Smooth muscle cell (in vitro differentiated cells): ENCODE results near the gene RP9. TPM values are rescaled to one million over a fixed set of nuclear protein-coding genes. Genes with fewer than 3 reads are reported as not detected.

Source experiments
- DNase-seq: peaks from one replicate; lab custom pipeline; 2025; ENCODE audit not compliant: unreplicated experiment; lab: John Stamatoyannopoulos, UW
- H2AFZ ChIP-seq: fragments of 200-600 bp; sonication (generic); 2 replicates; pipeline ENCODE4 v1.6.0; 2016; ENCODE audit warnings: antibody characterized with exemption, low read depth, mild to moderate bottlenecking
- H3F3A ChIP-seq: fragments of 200-600 bp; sonication (generic); 2 replicates; pipeline ENCODE4 v1.6.0; 2017; ENCODE audit warnings: antibody characterized with exemption, low read depth
- H3K27ac ChIP-seq: fragments of 200-600 bp; sonication (generic); 2 replicates; pipeline ENCODE4 v1.5.1; 2016; ENCODE audit warnings: low read depth, mild to moderate bottlenecking
- H3K27me3 ChIP-seq: fragments of 200-600 bp; sonication (generic); 2 replicates; pipeline ENCODE4 v1.6.1; 2016; ENCODE audit warnings: low read depth, mild to moderate bottlenecking
- H3K36me3 ChIP-seq: fragments of 200-600 bp; sonication (generic); 2 replicates; pipeline ENCODE4 v1.5.1; 2016; ENCODE audit warnings: low read depth
- H3K4me1 ChIP-seq: fragments of 200-600 bp; sonication (generic); 2 replicates; pipeline ENCODE4 v1.5.1; 2016; ENCODE audit warnings: low read depth
- H3K4me2 ChIP-seq: fragments of 200-600 bp; sonication (generic); 2 replicates; pipeline ENCODE4 v1.6.0; 2016; ENCODE audit warnings: mild to moderate bottlenecking
- H3K4me3 ChIP-seq: fragments of 200-600 bp; sonication (generic); 2 replicates; pipeline ENCODE4 v1.5.1; 2016; ENCODE audit warnings: mild to moderate bottlenecking
- H3K79me2 ChIP-seq: fragments of 200-600 bp; sonication (generic); 2 replicates; pipeline ENCODE4 v1.6.0; 2016; ENCODE audit warnings: low read depth, mild to moderate bottlenecking
- H3K9ac ChIP-seq: fragments of 200-600 bp; sonication (generic); 2 replicates; pipeline ENCODE4 v1.6.0; 2016; ENCODE audit warnings: low read depth
- H3K9me3 ChIP-seq: fragments of 200-600 bp; sonication (generic); replicated peaks from 2 replicates; pipeline ENCODE4 v1.5.1; 2016; ENCODE audit warnings: low read depth
- H4K20me1 ChIP-seq: fragments of 200-600 bp; sonication (generic); 2 replicates; pipeline ENCODE4 v1.6.0; 2016; ENCODE audit warnings: low read depth
- WGBS: methylation state at CpG from one replicate; pipeline ENCODE4 v1.1.7; 2016; ENCODE audit warnings: low lambda C conversion rate; 5-methylcytosine and 5-hydroxymethylcytosine counted together
- polyA plus RNA-seq: library from polyadenylated mRNA; unstranded; fragments of >200 nt; fragmentation: Nextera tagmentation; extraction: Ambion mirVana; gene quantifications from 2 replicates; pipeline ENCODE4 v1.2.1, GENCODE V29; 2016
- total RNA-seq: library from RNA; depleted of rRNA; stranded (reverse); fragments of >200 nt; gene quantifications from 2 replicates; pipeline ENCODE4 v1.2.3, GENCODE V29; 2014
- TF ChIP-seq, protein P1 (sequence below): fragments of 200-600 bp; sonication (generic); IDR thresholded peaks from 2 replicates; pipeline ENCODE4 v1.5.1; 2017; ENCODE audit warnings: borderline replicate concordance, mild to moderate bottlenecking, antibody characterized with exemption; ENCODE audit not compliant: insufficient read depth, poor library complexity, severe bottlenecking

Gene RP9
- total and polyA plus RNA-seq, 2 experiments from 2014 or later = 15.3 to 28.3 TPM

DNA sequence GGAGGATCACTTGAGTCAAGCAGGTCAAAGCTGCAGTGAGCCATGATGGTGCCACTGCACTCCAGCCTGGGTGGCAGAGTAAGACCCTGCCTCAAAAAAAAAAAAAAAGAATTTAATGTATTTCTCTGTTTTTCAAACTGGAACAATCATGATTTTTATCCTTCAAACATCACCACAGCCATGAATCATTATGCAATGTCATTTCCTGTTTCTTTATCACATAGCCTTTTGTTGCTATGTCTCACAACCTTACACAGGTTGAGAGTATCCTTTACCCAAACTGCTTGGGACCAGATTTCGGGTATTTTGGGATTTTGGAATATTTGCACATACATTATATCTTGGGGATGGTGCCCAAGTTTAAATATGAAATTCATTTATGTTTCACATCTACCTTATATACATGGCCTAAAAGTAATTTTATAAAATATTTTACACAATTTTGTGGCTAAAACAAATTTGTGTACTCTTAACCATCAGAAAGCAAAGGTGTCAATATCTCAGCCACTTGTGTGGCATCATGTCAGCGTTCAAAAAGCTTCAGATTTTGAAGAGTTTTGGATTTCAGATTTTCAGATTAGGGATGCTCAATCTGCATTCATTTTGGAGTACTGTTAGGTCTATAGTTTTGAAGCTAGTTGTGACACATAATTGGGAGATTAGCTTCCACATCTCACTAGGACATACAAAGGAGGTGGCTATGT lies 54.8 kb downstream of the RP9 start:
- H3K9me3 ChIP-seq = no peaks in the 10 kb centered on the region
- no peaks in the 10 kb centered on the region for H3K36me3 ChIP-seq
- WGBS = 96% methylated on average over 2 of the region's 2 CpGs
- DNase-seq = no peak
- no peaks in the 10 kb centered on the region for H3F3A ChIP-seq
- H3K4me2 ChIP-seq = no peak overlapping the region
- H2AFZ ChIP-seq = no peak overlapping the region
- H4K20me1 ChIP-seq = peaks cover 45% of the 10 kb centered on the region
- no peak overlapping the region for H3K27ac ChIP-seq
- peaks cover 84% of the 10 kb centered on the region for H3K79me2 ChIP-seq
- H3K9ac ChIP-seq = no peak overlapping the region
- H3K4me1 ChIP-seq = no peaks in the 10 kb centered on the region
- TF ChIP-seq, protein P1, sequence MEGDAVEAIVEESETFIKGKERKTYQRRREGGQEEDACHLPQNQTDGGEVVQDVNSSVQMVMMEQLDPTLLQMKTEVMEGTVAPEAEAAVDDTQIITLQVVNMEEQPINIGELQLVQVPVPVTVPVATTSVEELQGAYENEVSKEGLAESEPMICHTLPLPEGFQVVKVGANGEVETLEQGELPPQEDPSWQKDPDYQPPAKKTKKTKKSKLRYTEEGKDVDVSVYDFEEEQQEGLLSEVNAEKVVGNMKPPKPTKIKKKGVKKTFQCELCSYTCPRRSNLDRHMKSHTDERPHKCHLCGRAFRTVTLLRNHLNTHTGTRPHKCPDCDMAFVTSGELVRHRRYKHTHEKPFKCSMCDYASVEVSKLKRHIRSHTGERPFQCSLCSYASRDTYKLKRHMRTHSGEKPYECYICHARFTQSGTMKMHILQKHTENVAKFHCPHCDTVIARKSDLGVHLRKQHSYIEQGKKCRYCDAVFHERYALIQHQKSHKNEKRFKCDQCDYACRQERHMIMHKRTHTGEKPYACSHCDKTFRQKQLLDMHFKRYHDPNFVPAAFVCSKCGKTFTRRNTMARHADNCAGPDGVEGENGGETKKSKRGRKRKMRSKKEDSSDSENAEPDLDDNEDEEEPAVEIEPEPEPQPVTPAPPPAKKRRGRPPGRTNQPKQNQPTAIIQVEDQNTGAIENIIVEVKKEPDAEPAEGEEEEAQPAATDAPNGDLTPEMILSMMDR = no peak
- H3K4me3 ChIP-seq = no peak overlapping the region
- no peaks in the 10 kb centered on the region for H3K27me3 ChIP-seq

DNA sequence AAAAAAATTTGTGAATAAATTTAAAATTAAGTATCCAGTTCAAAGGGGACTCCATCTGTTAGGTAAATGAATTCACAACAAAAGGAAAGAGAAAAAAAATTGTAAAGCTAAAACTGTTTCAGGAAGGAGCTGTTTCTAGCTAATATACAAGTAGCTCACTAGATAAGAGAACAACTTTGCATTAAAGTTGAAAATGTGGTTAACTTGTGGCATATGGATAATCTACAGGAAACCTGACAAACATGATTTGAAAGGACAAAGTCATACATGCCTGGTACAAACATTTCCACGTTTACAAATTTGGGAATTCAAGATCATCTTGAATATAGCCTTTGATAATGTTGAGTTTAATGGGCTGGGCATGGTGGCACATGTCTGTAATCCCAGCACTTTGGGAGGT lies 55.5 kb downstream of the RP9 start:
- peaks cover 47% of the 10 kb centered on the region for H4K20me1 ChIP-seq
- TF ChIP-seq, protein P1 = no peak
- H3K79me2 ChIP-seq = peaks cover 84% of the 10 kb centered on the region
- 73% methylated on average over 1 of the region's 1 CpG for WGBS
- no peak overlapping the region for H3K4me3 ChIP-seq
- DNase-seq = no peak
- H3K27ac ChIP-seq = no peak overlapping the region
- H2AFZ ChIP-seq = no peak overlapping the region
- H3K9me3 ChIP-seq = no peaks in the 10 kb centered on the region
- H3K36me3 ChIP-seq = no peaks in the 10 kb centered on the region
- no peak overlapping the region for H3K9ac ChIP-seq
- H3K4me2 ChIP-seq = no peak overlapping the region
- H3K27me3 ChIP-seq = no peaks in the 10 kb centered on the region
- no peaks in the 10 kb centered on the region for H3K4me1 ChIP-seq
- H3F3A ChIP-seq = no peaks in the 10 kb centered on the region

DNA sequence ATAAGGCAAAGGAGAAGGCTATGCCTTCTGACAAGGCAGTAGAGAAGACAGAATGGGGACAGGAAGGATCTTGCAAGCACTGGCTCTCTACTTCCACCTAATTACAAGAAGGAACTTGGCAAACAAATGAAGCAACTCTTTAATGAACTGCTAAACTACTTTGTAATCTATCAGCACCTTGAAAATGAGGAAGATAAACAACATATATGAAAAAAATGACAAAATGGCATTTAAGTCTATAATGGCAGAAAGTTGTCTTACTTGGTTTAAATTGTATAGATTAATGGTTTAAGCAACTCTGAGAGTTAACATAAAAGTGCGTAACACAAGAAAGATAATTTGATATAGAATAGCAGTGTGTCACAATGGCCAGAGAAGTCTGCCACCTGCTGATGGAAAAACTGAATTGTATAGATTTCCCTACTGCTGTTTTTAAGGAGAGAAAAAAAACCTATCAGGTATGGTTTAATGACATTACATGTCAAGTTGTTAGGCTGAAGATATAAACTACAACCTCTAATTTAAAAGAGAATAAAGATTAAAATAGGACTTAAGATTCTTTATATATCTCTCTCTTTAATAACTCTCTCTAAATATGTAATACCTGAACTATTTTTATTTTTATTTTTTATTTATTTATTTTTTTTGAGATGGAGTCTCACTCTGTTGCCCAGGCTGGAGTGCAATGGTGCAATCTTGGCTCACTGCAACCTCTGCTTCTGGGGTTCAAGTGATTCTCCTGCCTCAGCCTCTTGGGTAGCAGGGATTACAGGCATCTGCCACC lies 58.5 kb downstream of the RP9 start:
- Histone ChIP-seq H3K36me3 (no peaks in the 10 kb centered on the region), H2AFZ (no peak overlapping the region), H3F3A (no peaks in the 10 kb centered on the region), H4K20me1 (peaks cover 54% of the 10 kb centered on the region), H3K27ac (no peak overlapping the region), H3K4me1 (no peaks in the 10 kb centered on the region), H3K4me2 (no peak overlapping the region), H3K27me3 (no peaks in the 10 kb centered on the region), H3K79me2 (peaks cover 87% of the 10 kb centered on the region), H3K9me3 (no peaks in the 10 kb centered on the region), H3K4me3 (no peak overlapping the region), H3K9ac (no peak overlapping the region)
- DNase-seq = no peak
- TF ChIP-seq, protein P1 = peak; percentile 63
- WGBS = 47% methylated on average over 1 of the region's 1 CpG

DNA sequence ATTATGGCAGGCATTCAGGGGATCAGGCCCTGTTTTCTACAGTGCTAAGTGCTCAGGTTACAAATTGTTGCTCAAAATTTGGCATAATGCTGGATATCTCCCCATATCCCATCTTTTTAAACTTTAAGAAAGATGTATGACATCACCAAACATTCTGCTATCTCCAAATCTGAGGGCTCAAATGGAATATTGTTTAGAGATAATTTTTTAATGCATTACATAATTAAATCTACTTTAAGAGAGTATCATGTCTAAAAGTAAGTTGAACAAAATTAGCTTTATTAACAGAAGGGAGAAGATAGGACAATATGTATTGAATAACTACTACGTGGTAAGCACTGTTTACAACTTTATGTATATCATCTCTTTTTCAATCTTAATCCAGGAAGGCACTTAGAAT lies 60.5 kb downstream of the RP9 start:
- no peak for DNase-seq
- no peak overlapping the region for H3K9ac ChIP-seq
- TF ChIP-seq, protein P1 = no peak
- no peak overlapping the region for H3K27ac ChIP-seq
- H3F3A ChIP-seq = no peaks in the 10 kb centered on the region
- no peak overlapping the region for H3K4me3 ChIP-seq
- H2AFZ ChIP-seq = no peak overlapping the region
- WGBS = 95% methylated on average over 1 of the region's 1 CpG
- H4K20me1 ChIP-seq = peaks cover 50% of the 10 kb centered on the region
- H3K27me3 ChIP-seq = no peaks in the 10 kb centered on the region
- H3K36me3 ChIP-seq = no peaks in the 10 kb centered on the region
- no peaks in the 10 kb centered on the region for H3K4me1 ChIP-seq
- peaks cover 83% of the 10 kb centered on the region for H3K79me2 ChIP-seq
- H3K4me2 ChIP-seq = no peak overlapping the region
- no peaks in the 10 kb centered on the region for H3K9me3 ChIP-seq
